ENCODE data around the gene CASP7. TPM values are rescaled to one million over a fixed set of nuclear protein-coding genes. Genes with fewer than 3 reads are reported as not detected.

CASP7 gene
- total RNA-seq, 1 donor from 2014 or later = not detected

DNA sequence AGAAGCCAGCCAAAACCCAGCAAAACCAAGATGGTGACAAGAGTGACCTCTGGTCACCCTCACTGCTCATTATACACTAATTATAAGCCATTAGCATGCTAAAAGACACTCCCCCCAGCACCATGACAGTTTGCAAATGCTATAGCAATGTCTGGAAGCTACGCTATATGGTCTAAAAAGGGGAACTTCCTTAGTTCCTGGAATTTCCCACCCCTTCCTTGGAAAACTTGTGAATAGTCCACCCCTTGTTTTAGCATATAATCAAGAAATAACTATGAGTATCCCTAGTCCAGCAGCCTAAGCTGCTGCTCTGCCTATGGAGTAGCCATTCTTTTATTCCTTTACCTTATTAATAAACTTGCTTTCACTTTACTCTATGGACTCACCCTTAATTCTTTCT, 16.0 kb downstream of the CASP7 start:
- Mint-ChIP-seq H3K36me3 (ENCODE audit: unreplicated experiment) (peaks cover 16% of the 10 kb centered on the region), H3K9me3 (ENCODE audit: unreplicated experiment) (peaks cover 13% of the 10 kb centered on the region), H3K4me1 (ENCODE audit: low read depth, unreplicated experiment) (no peaks in the 10 kb centered on the region), H3K27me3 (ENCODE audit: unreplicated experiment) (no peaks in the 10 kb centered on the region), H3K4me3 (ENCODE audit: unreplicated experiment) (no peak overlapping the region), H3K27ac (ENCODE audit: unreplicated experiment) (no peak overlapping the region)
- no peak for DNase-seq
- TF ChIP-seq, protein P1, sequence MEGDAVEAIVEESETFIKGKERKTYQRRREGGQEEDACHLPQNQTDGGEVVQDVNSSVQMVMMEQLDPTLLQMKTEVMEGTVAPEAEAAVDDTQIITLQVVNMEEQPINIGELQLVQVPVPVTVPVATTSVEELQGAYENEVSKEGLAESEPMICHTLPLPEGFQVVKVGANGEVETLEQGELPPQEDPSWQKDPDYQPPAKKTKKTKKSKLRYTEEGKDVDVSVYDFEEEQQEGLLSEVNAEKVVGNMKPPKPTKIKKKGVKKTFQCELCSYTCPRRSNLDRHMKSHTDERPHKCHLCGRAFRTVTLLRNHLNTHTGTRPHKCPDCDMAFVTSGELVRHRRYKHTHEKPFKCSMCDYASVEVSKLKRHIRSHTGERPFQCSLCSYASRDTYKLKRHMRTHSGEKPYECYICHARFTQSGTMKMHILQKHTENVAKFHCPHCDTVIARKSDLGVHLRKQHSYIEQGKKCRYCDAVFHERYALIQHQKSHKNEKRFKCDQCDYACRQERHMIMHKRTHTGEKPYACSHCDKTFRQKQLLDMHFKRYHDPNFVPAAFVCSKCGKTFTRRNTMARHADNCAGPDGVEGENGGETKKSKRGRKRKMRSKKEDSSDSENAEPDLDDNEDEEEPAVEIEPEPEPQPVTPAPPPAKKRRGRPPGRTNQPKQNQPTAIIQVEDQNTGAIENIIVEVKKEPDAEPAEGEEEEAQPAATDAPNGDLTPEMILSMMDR (IDR thresholded peaks at IDR 0.05; ENCODE audit: partially characterized antibody, unreplicated experiment) = no peak

DNA sequence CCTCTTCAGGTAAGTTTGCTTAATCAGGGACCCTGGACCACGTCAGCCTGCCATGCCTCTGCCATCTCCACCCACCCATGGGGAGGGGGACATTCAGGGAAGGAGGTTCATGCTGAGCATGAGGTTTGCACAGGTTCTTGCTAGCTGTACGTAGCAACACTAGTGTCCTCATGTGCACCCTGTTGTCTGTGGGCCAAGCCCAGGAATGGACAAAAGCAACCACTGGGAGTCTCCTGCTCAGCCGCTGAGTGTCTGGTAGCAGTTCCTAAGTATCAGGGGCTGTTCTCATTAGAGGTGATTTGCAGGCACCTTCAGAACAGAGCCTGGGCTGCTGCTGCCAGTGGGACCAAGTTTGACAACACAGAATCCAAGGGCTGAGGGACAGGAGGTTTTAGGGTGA, 17.9 kb downstream of the CASP7 start:
- Mint-ChIP-seq H3K27ac (ENCODE audit: unreplicated experiment) (no peak overlapping the region), H3K4me1 (ENCODE audit: low read depth, unreplicated experiment) (no peaks in the 10 kb centered on the region), H3K36me3 (ENCODE audit: unreplicated experiment) (peaks cover 15% of the 10 kb centered on the region), H3K4me3 (ENCODE audit: unreplicated experiment) (no peak overlapping the region), H3K9me3 (ENCODE audit: unreplicated experiment) (peaks cover 13% of the 10 kb centered on the region), H3K27me3 (ENCODE audit: unreplicated experiment) (no peaks in the 10 kb centered on the region)
- TF ChIP-seq, protein P1 (IDR thresholded peaks at IDR 0.05; ENCODE audit: partially characterized antibody, unreplicated experiment) = no peak
- no peak for DNase-seq

DNA sequence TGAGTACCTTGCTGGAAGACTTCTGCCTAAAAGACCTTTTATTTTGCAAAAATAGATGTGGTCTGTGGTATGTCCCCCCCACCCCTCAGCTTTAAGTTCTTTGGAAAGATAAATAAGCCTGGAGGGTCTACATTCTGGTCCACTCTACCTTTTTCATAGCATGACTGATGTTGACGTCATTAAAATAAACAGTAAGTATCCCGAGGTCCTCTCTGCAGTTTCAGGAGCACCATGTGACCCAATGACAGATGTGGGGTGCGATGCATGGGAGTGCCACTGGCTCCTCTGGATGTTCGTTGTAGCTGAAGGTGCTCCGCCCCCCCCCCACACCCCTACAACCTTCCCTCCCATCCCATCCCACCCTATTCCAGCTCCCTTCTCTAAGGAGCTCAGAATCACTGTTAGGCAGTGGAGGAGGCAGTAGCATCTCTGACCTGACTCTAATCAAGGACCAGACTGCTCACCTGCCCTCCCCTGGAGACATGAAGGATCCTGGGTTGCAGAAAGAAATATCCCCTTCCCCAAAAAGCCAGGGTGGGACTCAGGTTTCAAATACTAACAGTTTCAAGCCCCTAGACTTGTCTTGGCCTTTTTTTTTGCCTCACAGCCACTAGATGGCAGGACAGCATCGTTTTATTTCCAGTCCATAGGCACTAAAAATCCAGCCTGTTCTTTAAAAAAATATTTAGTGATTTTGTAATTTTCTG, 25.1 kb downstream of the CASP7 start:
- Mint-ChIP-seq H3K4me3 (ENCODE audit: unreplicated experiment) (no peak overlapping the region), H3K9me3 (ENCODE audit: unreplicated experiment) (no peaks in the 10 kb centered on the region), H3K36me3 (ENCODE audit: unreplicated experiment) (no peaks in the 10 kb centered on the region), H3K27me3 (ENCODE audit: unreplicated experiment) (peaks cover 8% of the 10 kb centered on the region), H3K27ac (ENCODE audit: unreplicated experiment) (no peak overlapping the region), H3K4me1 (ENCODE audit: low read depth, unreplicated experiment) (no peaks in the 10 kb centered on the region)
- peak; percentile 35 for DNase-seq
- TF ChIP-seq, protein P1 (IDR thresholded peaks at IDR 0.05; ENCODE audit: partially characterized antibody, unreplicated experiment) = peak; percentile 66

DNA sequence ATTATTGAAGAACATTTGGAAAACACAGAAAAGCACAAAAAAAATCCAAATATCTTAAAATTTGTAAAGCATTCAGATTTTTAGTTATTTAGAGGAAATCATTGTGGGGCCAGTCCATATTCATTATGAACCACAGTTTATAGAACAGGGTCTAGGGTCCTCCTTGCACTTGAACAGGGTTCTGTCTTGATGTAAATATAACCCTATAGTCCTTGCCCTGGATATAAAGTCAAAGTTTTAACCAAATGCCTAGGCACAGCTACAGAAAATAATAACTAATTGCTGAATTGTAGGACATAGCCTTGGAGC, 25.6 kb downstream of the CASP7 start:
- no peaks in the 10 kb centered on the region for H3K4me1 Mint-ChIP-seq (ENCODE audit: low read depth, unreplicated experiment)
- H3K9me3 Mint-ChIP-seq (ENCODE audit: unreplicated experiment) = no peaks in the 10 kb centered on the region
- TF ChIP-seq, protein P1 (IDR thresholded peaks at IDR 0.05; ENCODE audit: partially characterized antibody, unreplicated experiment) = no peak
- H3K27me3 Mint-ChIP-seq (ENCODE audit: unreplicated experiment) = peaks cover 8% of the 10 kb centered on the region
- no peak for DNase-seq
- no peaks in the 10 kb centered on the region for H3K36me3 Mint-ChIP-seq (ENCODE audit: unreplicated experiment)
- no peak overlapping the region for H3K27ac Mint-ChIP-seq (ENCODE audit: unreplicated experiment)
- H3K4me3 Mint-ChIP-seq (ENCODE audit: unreplicated experiment) = no peak overlapping the region

DNA sequence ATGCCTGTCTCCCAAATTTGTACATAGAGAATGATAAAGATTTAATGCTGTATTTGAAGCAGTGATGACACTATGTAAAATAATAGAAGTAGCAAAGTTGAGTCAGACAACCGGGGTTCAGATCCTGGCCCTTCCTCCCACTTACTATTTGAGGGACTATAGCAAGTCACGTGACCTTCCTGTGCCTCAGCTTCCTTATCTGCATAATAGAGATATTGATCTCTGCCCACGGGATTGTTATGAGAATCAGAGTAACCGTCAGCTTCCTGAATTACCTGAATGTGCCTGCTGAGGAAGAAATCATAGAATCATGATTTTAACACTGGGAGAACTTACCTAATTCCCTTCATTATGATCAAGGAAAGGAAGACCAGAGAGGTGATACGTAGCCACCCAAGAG, 26.9 kb downstream of the CASP7 start:
- H3K27ac Mint-ChIP-seq (ENCODE audit: unreplicated experiment) = no peak overlapping the region
- H3K4me1 Mint-ChIP-seq (ENCODE audit: low read depth, unreplicated experiment) = peaks cover 4% of the 10 kb centered on the region
- peaks cover 10% of the 10 kb centered on the region for H3K27me3 Mint-ChIP-seq (ENCODE audit: unreplicated experiment)
- H3K9me3 Mint-ChIP-seq (ENCODE audit: unreplicated experiment) = no peaks in the 10 kb centered on the region
- H3K4me3 Mint-ChIP-seq (ENCODE audit: unreplicated experiment) = no peak overlapping the region
- no peak for DNase-seq
- TF ChIP-seq, protein P1 (IDR thresholded peaks at IDR 0.05; ENCODE audit: partially characterized antibody, unreplicated experiment) = no peak
- H3K36me3 Mint-ChIP-seq (ENCODE audit: unreplicated experiment) = no peaks in the 10 kb centered on the region

Data from glutamatergic neuron (in vitro differentiated cells).